ENCODE data around the gene ANK3. TPM values are rescaled to one million over a fixed set of nuclear protein-coding genes. Genes with fewer than 3 reads are reported as not detected.

ANK3 gene
- total RNA-seq, 2 experiments from 2014 or later, result 60.5 to 61.9 TPM

GRCh38 chr10:60346661-60347060 is 43.0 kb downstream of the ANK3 start:
- Mint-ChIP-seq H3K4me3 (no peak overlapping the region), H3K36me3 (ENCODE audit: low read depth) (no peaks in the 10 kb centered on the region), H3K27ac (no peak overlapping the region), H3K27me3 (no peaks in the 10 kb centered on the region), H3K4me1 (ENCODE audit: low read depth) (peaks cover 33% of the 10 kb centered on the region), H3K9me3 (no peaks in the 10 kb centered on the region)
- ChIA-PET CTCF (no interaction called here), POLR2A (no interaction called here)
- intact Hi-C loops (cut with DNase I, micrococcal nuclease), result no loop called here
- TF ChIP-seq, protein P1, sequence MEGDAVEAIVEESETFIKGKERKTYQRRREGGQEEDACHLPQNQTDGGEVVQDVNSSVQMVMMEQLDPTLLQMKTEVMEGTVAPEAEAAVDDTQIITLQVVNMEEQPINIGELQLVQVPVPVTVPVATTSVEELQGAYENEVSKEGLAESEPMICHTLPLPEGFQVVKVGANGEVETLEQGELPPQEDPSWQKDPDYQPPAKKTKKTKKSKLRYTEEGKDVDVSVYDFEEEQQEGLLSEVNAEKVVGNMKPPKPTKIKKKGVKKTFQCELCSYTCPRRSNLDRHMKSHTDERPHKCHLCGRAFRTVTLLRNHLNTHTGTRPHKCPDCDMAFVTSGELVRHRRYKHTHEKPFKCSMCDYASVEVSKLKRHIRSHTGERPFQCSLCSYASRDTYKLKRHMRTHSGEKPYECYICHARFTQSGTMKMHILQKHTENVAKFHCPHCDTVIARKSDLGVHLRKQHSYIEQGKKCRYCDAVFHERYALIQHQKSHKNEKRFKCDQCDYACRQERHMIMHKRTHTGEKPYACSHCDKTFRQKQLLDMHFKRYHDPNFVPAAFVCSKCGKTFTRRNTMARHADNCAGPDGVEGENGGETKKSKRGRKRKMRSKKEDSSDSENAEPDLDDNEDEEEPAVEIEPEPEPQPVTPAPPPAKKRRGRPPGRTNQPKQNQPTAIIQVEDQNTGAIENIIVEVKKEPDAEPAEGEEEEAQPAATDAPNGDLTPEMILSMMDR (IDR thresholded peaks at IDR 0.05), result no peak
- Histone ChIP-seq H3K9me3 (ENCODE audit: control insufficient read depth in 1 of 2, insufficient read depth in 1 of 2, low read length in 2 of 2) (no peaks in the 10 kb centered on the region), H3K36me3 (ENCODE audit: insufficient read depth, low read length) (no peaks in the 10 kb centered on the region), H3K4me1 (ENCODE audit: insufficient read depth, low read length) (no peaks in the 10 kb centered on the region), H3K4me3 (ENCODE audit: low read length) (no peak overlapping the region), H3K27me3 (ENCODE audit: control insufficient read depth in 1 of 2, insufficient read depth in 2 of 2, low read length in 2 of 2) (no peaks in the 10 kb centered on the region), H3K27ac (ENCODE audit: low read depth in 1 of 2, low read length in 2 of 2) (no peak overlapping the region)
- no peak for ATAC-seq (ENCODE audit: poor library complexity)
- DNase-seq, result no peak

DNA sequence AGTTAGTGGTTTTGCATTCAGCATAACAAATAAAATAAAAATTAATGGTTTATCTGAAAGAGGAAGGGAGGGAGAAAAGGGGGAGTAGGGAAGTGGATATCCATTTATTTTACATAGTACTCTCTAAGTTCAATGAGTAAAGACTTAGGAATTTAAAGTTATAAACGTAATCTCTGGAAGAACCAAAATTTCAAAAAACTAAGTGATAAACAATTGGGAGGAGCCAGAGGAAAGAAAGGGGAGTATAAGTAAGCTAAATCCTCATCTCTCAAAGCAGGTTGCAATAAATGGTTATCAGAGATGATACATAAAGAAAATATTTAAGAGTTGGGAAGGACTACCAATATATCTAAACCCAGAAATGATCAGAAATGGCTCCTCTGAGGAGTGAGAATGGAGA is 46.4 kb downstream of the ANK3 start:
- intact Hi-C loops (cut with DNase I, micrococcal nuclease), result no loop called here
- Mint-ChIP-seq H3K9me3 (no peaks in the 10 kb centered on the region), H3K27me3 (no peaks in the 10 kb centered on the region)

GRCh38 chr10:60341969-60342368 is 47.7 kb downstream of the ANK3 start:
- Histone ChIP-seq H3K27me3 (ENCODE audit: control insufficient read depth in 1 of 2, insufficient read depth in 2 of 2, low read length in 2 of 2) (no peaks in the 10 kb centered on the region), H3K36me3 (ENCODE audit: insufficient read depth, low read length) (no peaks in the 10 kb centered on the region), H3K4me1 (ENCODE audit: insufficient read depth, low read length) (no peaks in the 10 kb centered on the region), H3K9me3 (ENCODE audit: control insufficient read depth in 1 of 2, insufficient read depth in 1 of 2, low read length in 2 of 2) (no peaks in the 10 kb centered on the region), H3K4me3 (ENCODE audit: low read length) (no peak overlapping the region), H3K27ac (ENCODE audit: low read depth in 1 of 2, low read length in 2 of 2) (no peak overlapping the region)
- H3K4me3 Mint-ChIP-seq, result no peak overlapping the region
- no peak overlapping the region for H3K27ac Mint-ChIP-seq
- H3K36me3 Mint-ChIP-seq (ENCODE audit: low read depth), result peaks cover 7% of the 10 kb centered on the region
- peaks cover 26% of the 10 kb centered on the region for H3K4me1 Mint-ChIP-seq (ENCODE audit: low read depth)
- ChIA-PET CTCF (no interaction called here), POLR2A (interaction anchor here (0.7 kb wide), 1 partner anchor 27 kb away, joined by 3 read pairs; no protein-coding TSS in a partner anchor)
- TF ChIP-seq, protein P1 (IDR thresholded peaks at IDR 0.05), result no peak
- DNase-seq (no peak), ATAC-seq (ENCODE audit: poor library complexity) (no peak)
- H3K9me3 Mint-ChIP-seq, result no peaks in the 10 kb centered on the region
- intact Hi-C loops (cut with DNase I, micrococcal nuclease), result no loop called here
- no peaks in the 10 kb centered on the region for H3K27me3 Mint-ChIP-seq

More for the DNA sequence above, 46.4 kb downstream of the ANK3 start:
- no peaks in the 10 kb centered on the region for H3K27me3 ChIP-seq (ENCODE audit: control insufficient read depth in 1 of 2, insufficient read depth in 2 of 2, low read length in 2 of 2)
- Mint-ChIP-seq H3K27ac (no peak overlapping the region), H3K36me3 (ENCODE audit: low read depth) (no peaks in the 10 kb centered on the region), H3K4me3 (no peak overlapping the region), H3K4me1 (ENCODE audit: low read depth) (peaks cover 31% of the 10 kb centered on the region)
- H3K9me3 ChIP-seq (ENCODE audit: control insufficient read depth in 1 of 2, insufficient read depth in 1 of 2, low read length in 2 of 2), result no peaks in the 10 kb centered on the region
- no peak overlapping the region for H3K27ac ChIP-seq (ENCODE audit: low read depth in 1 of 2, low read length in 2 of 2)
- ATAC-seq (ENCODE audit: poor library complexity), result no peak
- TF ChIP-seq, protein P1 (IDR thresholded peaks at IDR 0.05), result no peak
- DNase-seq, result no peak
- ChIA-PET CTCF (no interaction called here), POLR2A (no interaction called here)
- H3K36me3 ChIP-seq (ENCODE audit: insufficient read depth, low read length), result no peaks in the 10 kb centered on the region
- no peak overlapping the region for H3K4me3 ChIP-seq (ENCODE audit: low read length)
- no peaks in the 10 kb centered on the region for H3K4me1 ChIP-seq (ENCODE audit: insufficient read depth, low read length)
